ENCODE data around the gene TNFSF10. TPM values are rescaled to one million over a fixed set of nuclear protein-coding genes. Genes with fewer than 3 reads are reported as not detected.

Gene TNFSF10
- total and polyA plus RNA-seq, 2 of the 4 experiments (the other 2 are of a cell fraction), result 0.63 to 1.3 TPM

- intact Hi-C loops (cut with micrococcal nuclease) (no loop called here), dilution Hi-C loops (cut with HindIII; ENCODE audit: low sequenced_read_pairs, unreplicated experiment) (no loop called here), in situ Hi-C loops (cut with MboI; ENCODE audit: low sequenced_read_pairs) (no loop called here)
- no peak overlapping the region for H4K8ac ChIP-seq (ENCODE audit: low read depth in 2 of 2, low read length in 2 of 2)
- peak; percentile 98 for ATAC-seq (ENCODE audit: low read depth)
- H2AK9ac ChIP-seq (replicated peaks; ENCODE audit: low read depth, low read length, poor library complexity), result peak overlapping the region; percentile 39
- no peak overlapping the region for H2BK20ac ChIP-seq (ENCODE audit: low read depth, low read length)
- peak; percentile 98 for DNase-seq
- peak; percentile 18; the same call in 1 of the 2 replicates for TF ChIP-seq RAD21 (IDR thresholded peaks at IDR 0.05; ENCODE audit: low read length)
- no peak for TF ChIP-seq RCOR1 (IDR thresholded peaks at IDR 0.05; ENCODE audit: insufficient replicate concordance, low read length)
- no peak for TF ChIP-seq POLR2A (IDR thresholded peaks at IDR 0.05; ENCODE audit: low read depth, low read length)
- 0 out of 2 replicates have a peak, but pooled peaks have one; percentile 22 for TF ChIP-seq MAFK (IDR thresholded peaks at IDR 0.05; ENCODE audit: low read depth, low read length)
- no peak for TF ChIP-seq RFX5 (IDR thresholded peaks at IDR 0.05; ENCODE audit: low read depth, low read length)
- TF ChIP-seq ELK1 (IDR thresholded peaks at IDR 0.05; ENCODE audit: borderline replicate concordance, low read depth, low read length), result no peak
- TF ChIP-seq BHLHE40 (IDR thresholded peaks at IDR 0.05; ENCODE audit: low read depth, low read length), result no peak
- TF ChIP-seq MXI1 (IDR thresholded peaks at IDR 0.05; ENCODE audit: borderline replicate concordance, low read depth, low read length), result no peak
- no peak for TF ChIP-seq NFE2L2 (IDR thresholded peaks at IDR 0.05; ENCODE audit: low read depth, low read length)
- TF ChIP-seq SMC3 (IDR thresholded peaks at IDR 0.05; ENCODE audit: low read depth, low read length), result no peak
- peak; percentile 63 for TF ChIP-seq FOS (IDR thresholded peaks at IDR 0.05; ENCODE audit: low read depth, low read length)
- no peak for TF ChIP-seq CHD1 (IDR thresholded peaks at IDR 0.05; ENCODE audit: low read depth, low read length)
- TF ChIP-seq CEBPB (IDR thresholded peaks at IDR 0.05; ENCODE audit: low read depth, low read length), result peak; percentile 56; the same call in 1 of the 2 replicates
- H2BK15ac ChIP-seq (ENCODE audit: low read depth, low read length), result no peak overlapping the region
- peaks cover 6% of the 10 kb centered on the region for H3K4me1 ChIP-seq (ENCODE audit: control insufficient read depth, insufficient read depth, low read length)
- no peak overlapping the region for H3K56ac ChIP-seq (ENCODE audit: extremely low read depth, insufficient read depth, low read length)
- H3K9me3 ChIP-seq (ENCODE audit: control insufficient read depth, insufficient read depth, low read length), result no peaks in the 10 kb centered on the region
- WGBS, 2 experiments (ENCODE audit: extremely low coverage in 2 of 2, insufficient read length in 1 of 2), result no CpG with 5 or more reads among the region's 6 CpGs
- CTCF ChIA-PET, result no interaction called here
- BruUV-seq (replicated peaks), result no TSS peak
- H2AFZ ChIP-seq (replicated peaks; ENCODE audit: low read length, poor library complexity), result no peak overlapping the region
- no peak overlapping the region for H4K5ac ChIP-seq (ENCODE audit: low read depth, low read length)
- peak overlapping the region; percentile 8; the same call in 1 of the 2 replicates for H3K18ac ChIP-seq (ENCODE audit: low read depth, low read length)
- H3K14ac ChIP-seq (replicated peaks; ENCODE audit: low read depth, low read length), result no peak overlapping the region; the same call in 1 of the 2 replicates
- H3K4me3 ChIP-seq (ENCODE audit: insufficient read depth, low read depth, low read length), result no peak overlapping the region
- POLR2A ChIA-PET (ENCODE audit: unreplicated experiment), result interaction anchor here (0.6 kb wide), 1 partner anchor 71 kb away, joined by 3 read pairs; no protein-coding TSS in a partner anchor
- H2AK5ac ChIP-seq (ENCODE audit: low read depth, low read length), result no peak overlapping the region
- H3K9me1 ChIP-seq (ENCODE audit: insufficient read depth, low read length), result peaks cover 7% of the 10 kb centered on the region
- no peak overlapping the region for H3K4me2 ChIP-seq (ENCODE audit: low read depth, low read length)
- no peaks in the 10 kb centered on the region for H3K27me3 ChIP-seq (ENCODE audit: control insufficient read depth, insufficient read depth, low read length)
- peak overlapping the region; percentile 62 for H2BK5ac ChIP-seq (ENCODE audit: low read depth, low read length, poor library complexity, severe bottlenecking)
- no peaks in the 10 kb centered on the region for H3K36me3 ChIP-seq (ENCODE audit: control insufficient read depth, insufficient read depth, low read length)
- H3K23ac ChIP-seq (ENCODE audit: low read depth, low read length), result no peak overlapping the region
- no peaks in the 10 kb centered on the region for H3K79me1 ChIP-seq (ENCODE audit: low read depth in 1 of 2, low read length in 2 of 2)
- no peak overlapping the region for H3K4ac ChIP-seq (ENCODE audit: low read depth, low read length)
- no peak overlapping the region for H3K27ac ChIP-seq (ENCODE audit: insufficient read depth, low read length)
- H3K9ac ChIP-seq (ENCODE audit: low read depth, low read length), result no peak overlapping the region
- no peaks in the 10 kb centered on the region for H4K20me1 ChIP-seq (ENCODE audit: insufficient read depth, low read length)
- no peak overlapping the region for H4K91ac ChIP-seq (ENCODE audit: insufficient read depth, low read depth, low read length)
- H2BK120ac ChIP-seq (ENCODE audit: low read depth, low read length), result peak overlapping the region; percentile 44; the same call in 1 of the 2 replicates
These were observed 27.2 kb upstream of the TNFSF10 start for GRCh38 chr3:172550347-172550943.
